GM19023 (cell line): ENCODE results near the gene PDCD1LG2.

Experiments
- ATAC-seq: cut with Tn5 transposase; IDR thresholded peaks from one replicate; pipeline ENCODE4 v1.9.1; 2021; ENCODE audit warnings: mild to moderate bottlenecking, moderate library complexity; ENCODE audit not compliant: unreplicated experiment

Gene PDCD1LG2

DNA sequence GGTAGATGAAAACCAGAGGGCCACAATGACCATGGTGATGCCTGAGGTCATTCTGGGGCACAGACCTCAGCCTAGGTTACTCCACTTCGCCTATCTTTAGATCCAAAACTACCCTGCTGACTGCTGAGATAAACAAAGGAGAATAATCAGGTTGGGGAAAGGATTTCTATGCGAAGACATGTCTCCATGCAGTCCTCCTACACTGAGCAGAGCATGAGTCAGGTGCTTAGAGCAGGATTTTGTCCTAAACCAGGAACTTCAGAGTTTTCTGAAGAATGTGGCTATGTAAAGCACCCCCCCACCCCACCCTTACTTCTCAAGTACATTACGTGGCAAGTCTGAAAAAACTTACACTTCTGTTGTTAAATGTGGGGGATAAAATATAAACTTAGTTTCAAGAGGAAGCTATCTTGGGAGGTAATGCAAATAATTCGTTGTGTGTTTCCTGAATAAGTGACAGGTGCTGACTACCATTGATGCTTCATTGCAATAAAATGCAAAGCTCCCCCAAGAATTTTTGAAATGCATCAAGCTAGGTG is 19.4 kb downstream of the PDCD1LG2 start:
- peak; percentile 55 for ATAC-seq

DNA sequence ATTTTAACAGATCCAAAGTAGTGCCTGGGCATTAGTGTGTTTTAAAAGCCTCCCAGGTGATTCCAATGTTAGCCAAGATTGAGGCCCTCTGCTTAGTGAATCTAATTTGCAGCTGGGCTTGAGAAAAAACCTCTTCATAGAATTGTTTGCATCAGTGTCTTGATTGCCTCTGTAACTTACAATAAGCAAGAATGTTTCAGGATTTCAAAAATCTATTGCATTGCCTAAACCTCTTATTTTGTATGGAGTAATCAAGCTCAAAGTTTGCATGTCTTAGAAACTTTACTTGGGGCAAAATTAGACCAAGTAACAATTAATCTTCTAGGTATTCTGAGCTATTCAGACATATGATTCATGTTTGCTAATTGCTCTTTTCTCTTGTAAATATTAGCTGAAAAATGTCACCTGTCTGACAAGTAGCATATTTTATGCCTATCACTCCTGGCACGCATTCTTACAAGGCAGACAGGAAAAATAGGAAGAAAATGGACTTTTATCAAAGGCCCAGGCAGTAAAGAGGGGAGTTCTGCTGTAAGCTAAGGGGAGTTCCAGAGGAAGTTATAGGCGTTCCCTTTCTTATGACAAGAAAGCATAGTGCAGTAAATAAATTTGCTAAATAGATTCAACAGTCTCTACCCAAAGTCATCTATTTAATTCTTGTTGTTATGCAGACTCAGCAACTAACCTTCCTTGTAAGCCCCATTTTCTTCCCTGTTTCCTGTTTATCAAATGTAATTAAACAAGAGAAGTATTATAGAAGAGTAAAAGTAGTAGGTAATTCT is 21.0 kb downstream of the PDCD1LG2 start:
- ATAC-seq: no peak

DNA sequence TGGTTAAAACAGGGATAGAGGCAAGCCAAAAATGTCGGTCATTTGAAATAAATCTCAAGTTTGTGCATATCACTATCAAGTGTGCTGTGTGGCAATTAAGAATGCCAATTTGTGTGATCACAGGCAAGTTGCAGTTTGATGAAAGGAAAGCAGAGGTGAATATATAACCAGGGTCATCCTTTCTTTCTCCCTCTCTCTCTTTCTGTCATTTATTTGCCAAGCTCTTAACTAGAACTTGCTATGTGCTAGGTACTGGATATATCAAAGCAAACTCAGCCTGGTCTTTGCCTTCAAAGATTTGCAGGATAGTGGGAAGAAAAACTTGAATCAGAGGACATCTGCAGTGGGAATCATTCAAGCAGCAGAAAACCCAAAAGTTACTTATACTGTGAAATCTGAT is 22.0 kb downstream of the PDCD1LG2 start:
- no peak for ATAC-seq

DNA sequence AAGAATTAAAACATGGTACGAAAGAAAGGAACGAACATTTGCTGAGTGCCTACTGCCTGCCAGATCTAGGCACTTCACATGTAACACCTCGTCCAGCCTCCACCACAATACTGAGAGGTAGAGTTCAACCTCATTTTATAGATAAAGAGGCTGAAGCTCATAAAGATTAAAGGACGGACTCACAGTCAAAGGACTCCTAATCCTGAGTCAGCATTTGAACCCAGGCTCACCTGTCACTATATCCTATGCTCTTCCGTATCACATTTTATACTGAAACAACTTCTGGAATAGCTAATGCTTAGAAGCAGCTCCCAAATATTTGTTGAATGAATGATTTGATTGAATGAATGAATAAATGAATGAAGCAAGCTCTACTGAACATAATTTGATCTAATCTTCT is 22.5 kb downstream of the PDCD1LG2 start:
- ATAC-seq: no peak

DNA sequence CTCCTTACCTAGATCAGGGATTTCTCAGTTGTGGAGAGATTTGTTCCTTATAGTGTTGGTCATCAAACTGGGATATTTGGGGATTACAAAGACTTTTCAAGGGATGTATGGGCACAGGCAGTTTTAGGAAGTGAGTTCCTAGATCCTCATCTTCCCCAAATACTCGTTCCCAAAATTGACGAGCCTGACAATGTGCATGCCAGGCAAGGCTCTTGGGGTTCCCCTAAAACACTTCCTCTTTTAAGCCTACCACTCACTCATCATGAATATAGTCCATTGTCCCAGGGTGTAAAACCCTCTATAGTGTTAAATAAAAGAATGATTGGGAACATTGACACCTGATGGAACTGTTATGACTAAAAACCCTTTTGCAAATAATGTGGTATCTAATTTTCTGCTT is 26.4 kb downstream of the PDCD1LG2 start:
- peak; percentile 49 for ATAC-seq

DNA sequence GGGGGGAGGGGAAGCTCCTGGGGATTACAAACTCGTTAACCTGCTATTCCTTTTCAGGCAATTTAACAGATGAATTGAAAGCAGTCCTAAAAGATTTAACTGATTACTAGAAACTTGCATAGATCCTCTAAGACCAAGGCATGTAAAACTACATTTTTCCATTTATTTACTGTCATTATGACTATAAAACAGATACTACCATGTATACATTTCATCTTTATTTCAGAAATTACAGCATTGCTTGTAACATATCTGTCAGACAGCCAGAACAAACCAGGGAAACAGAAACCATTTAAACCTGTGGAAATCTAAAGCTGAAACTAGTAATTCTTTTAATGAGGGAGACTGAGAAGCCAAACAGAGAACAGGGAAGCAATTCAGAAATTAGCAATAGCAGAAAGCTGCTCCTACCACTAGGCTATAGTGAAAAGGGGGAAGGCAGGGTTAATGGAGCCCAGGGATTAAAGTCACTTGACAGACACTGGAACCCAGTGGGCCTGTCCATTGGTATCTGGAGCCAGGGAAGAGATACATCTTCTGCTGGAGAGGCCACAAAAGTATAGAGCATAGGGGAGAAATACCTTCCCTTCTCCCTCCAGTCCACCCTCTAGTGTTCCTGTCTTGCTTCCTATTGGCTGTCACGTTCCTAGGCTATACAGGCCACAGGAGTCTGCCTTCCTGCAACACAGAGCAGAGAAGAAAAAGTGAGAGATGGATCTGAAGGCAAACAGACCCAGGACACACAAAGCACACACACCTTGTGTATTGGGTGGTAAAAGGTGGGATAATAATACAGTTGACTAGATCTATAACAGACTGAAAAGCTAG is 33.8 kb downstream of the PDCD1LG2 start:
- no peak for ATAC-seq

DNA sequence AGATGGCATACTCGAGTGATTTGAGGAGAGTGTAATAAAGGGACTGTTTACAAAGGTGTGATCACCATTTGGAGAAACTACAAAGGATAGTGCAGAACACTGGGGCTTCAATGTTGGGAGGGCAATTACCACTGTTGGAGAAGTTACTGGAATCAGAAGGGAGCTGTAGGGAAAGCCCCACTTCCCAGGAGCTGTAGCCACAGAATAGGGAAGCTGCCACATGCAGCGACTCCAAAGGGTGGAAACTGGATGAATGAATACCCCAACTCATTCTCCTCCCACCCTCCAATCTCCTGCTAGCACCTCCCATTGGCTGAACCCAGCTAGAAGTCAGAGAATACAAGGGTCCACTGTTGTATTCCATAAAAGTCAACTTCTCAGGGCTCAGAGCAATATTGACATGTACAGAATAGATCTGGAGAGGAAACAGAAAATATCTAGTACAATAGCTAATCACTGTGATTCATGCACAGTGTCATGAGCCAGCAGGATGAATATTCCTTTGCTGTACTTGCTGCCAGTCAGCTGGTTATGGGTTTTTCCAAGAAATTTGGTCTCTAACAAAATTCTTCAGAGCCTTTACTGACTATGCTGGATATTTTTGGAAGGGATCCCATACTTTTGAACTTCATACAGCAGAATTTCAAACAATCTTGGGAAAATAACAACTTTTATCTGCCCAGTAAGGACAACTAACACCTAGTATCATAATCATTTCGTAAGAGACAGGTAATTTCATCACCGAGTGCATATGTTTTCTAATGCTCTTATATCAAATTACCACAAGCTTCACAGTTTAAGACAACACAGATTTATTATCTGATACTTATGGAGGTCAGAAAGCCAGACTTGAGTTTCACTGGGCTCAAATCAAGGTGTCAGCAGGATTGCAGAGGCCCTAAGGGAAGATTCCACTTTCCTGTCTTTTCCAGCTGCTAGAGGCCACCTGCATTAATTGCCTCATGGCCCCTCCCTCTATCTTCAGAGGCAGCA is 39.6 kb downstream of the PDCD1LG2 start:
- ATAC-seq: no peak

DNA sequence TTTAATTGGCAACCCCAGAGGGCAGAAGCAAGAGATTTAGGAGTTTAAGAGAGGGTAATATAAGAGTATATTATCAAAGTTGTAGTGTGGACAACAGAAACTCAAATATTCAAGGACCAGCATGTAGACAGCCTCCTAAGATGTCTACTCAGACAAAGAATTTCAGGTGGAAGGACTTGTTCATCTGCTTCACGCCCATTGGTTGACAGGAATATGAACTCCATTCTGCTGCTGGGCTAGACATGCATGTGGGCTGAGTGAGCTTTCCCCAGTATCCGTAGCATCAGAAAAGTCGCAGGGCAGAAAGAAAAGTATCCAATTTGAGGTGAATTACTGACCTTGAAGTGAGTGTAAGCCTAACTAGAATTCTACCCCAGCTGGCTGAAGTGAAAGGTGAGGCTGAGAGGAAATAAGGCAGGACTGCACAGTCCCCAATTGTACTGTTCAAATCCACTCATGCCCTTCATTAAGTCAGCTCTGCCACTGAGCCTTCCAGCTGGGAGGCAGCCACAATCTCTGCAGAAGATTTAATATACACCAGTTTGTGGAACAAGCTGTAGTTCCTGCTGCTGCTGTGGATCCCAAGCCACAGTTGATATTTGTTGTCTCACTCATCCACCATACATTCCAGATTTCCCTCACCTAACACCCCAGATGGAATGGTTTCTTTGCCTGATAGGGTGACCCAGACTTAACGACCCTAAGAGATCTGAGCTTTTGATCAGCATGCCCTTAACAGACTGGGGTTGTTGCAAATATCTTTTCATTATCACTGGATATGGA is 41.2 kb downstream of the PDCD1LG2 start:
- no peak for ATAC-seq

DNA sequence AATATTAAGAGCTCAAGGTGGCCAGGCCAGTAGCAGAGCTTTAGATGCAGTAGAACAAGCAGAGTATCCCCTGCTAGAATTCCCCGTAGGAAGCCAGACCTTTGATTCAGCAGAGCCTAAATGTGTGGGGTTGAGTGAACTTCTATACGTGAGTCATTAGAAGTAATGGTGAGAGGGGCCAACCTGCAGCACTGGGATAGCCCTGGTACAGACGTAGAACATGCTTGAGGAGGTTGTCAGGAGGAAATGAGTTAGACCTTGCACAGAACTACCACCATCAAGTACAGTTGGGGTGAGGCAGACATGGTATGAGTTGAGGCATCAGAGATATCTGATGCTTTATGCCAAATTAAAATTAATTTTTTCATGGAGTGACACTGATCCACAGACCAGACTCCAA is 42.0 kb downstream of the PDCD1LG2 start:
- no peak for ATAC-seq

DNA sequence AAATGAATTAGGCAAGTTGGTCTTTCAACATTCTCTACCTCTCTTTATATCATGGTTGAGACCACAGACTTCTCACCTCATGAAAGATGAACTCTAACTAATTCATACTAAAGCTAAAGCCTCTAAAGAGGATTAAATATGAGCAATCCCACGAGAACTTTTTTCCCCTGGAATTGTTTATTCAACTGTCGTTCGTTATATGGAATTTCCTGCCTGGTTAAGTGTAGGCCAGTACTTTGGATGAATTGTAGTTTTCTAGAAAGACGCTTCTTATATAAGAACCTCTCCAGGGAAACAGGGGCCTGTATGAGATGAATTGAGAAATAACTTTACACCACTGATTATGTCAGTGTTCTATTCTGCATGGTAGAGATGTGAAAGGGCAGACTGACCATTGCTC is 42.9 kb downstream of the PDCD1LG2 start:
- ATAC-seq: no peak

DNA sequence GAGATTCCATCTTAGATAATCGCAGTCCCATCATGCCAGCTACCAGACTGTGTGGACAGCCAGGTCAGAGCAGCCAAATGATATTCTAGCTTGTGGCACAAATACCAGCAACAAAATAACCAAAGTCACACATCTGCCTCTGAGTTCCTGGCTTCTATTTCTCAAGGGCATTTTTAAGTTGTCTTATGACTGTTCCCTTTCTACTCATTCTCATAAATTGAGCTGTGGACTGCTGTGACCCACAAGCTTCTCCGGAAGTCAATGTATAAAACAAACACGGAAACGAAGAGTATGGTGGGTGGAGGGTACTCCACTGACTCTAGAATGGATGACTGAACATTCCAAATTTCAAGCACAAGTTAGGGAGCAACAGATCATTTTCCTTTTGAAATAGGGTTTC is 43.9 kb downstream of the PDCD1LG2 start:
- ATAC-seq: no peak

DNA sequence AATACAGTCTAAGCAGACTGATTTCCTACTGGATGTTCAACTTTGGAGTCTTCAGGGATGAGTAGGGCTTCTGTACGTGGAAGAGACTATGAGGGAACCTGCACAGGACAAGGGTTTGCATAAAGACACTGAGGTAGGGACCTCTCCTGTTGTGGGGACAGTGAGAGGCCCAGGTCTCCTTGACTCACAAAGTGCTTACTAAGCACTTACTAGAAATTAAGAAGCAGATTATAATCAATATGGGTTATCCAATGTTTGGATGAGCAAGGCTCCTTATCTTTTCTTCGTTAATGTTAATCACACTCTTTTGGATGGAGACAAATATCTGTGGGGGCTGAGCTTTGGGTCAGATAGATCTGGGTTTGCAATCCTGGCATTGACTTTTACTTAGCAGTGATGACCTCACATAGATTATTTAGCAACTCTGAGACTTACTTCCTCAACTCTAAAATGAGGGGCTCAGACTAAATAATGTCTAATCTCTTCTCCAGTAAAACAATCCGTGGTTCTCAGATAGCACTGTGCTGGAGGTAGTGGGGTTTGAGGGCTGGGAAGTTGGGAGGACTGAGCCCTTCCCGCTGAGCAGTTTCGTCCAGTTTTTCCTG is 45.9 kb downstream of the PDCD1LG2 start:
- ATAC-seq: no peak

DNA sequence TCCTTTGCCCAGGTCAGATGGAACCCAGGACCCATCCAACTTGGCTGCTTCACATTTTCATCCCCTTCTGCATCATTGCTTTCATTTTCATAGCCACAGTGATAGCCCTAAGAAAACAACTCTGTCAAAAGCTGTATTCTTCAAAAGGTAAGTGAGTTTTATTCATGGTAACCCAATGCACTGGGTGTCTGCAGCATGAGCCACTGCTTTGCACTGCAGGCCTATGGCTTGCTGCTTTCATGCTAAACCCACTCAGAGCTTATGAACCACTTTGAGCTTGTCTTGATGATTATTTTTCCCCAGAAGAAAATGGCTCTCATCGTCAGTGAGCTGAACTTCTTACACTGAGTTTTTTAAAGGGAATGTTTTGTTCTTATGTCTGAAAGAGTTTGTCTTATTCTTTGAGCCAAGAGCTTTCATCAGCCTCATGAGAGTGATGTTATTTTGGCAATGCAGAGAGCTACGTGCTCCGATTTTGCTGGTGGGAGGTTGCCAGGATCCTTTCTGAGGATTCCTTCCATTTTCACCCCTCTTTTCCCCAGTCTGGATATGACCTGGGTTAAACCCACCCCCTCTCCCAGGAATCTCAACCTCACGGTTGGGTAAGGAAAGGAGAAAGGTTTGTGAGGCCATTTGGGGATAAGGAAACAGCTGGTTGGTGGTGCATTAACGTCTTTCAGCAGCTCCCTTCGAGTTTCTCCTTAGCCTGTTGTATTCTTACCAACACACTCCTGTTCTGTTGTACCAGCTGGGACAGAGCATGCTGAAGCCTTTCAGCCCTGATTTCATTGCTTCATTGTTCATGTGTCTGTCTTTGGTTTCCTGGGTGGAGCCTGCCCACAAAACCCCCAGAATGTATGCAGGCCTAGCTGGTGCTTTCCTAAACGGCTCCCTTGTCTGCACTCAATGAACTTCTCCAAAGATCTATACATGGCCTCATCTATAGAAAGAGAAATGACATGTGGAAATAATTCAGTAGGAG is 47.6 kb downstream of the PDCD1LG2 start:
- peak; percentile 77 for ATAC-seq

DNA sequence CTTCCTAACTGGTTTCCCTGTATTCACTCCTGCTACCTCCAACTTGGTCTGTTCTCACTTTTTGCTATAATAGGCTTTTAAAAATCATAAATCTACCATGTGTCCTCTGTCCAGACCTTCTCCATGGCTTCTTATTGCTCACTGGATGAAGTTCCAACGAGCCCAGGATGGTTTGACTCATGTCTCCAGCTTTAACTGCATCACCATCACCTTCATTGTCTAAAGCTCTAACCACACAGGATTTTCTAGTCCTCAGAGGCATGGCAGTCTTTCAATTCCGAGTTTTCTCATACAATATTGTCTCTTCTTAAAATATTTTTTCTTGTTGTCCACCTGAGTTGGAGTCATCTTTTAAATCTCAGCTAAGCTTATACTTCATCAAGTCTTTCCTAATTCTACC is 49.3 kb downstream of the PDCD1LG2 start:
- ATAC-seq: no peak

DNA sequence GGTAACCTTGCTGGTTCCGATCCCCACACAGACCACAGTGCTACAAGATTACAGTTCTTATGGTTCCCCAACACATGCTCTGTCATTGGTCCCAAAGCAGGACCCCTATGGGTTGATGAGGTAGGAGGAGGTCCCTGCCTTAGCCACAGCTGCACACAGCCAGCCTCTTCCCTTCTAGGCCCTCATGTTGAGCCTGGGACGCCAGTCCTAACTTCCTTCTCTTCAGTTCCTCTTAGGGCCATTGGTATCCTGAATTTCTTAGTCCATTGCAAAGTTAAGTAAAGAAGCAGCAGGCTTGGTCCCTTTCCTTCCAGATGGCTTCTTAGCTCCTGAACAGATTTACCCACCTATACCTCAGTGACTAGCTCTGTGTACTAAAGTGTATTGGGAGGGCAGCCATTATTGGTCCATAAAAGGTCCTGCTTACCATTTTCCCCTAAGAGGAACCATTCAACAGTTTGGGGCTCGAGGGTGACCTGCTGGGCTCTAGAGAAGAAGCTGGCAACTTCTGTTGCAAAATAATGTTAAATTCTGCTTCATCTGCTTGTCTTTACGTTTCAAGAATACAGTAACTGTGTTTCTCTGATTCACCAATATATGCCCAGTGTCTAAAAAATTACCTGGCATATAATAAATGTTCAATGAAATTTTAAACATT is 50.2 kb downstream of the PDCD1LG2 start:
- no peak for ATAC-seq

DNA sequence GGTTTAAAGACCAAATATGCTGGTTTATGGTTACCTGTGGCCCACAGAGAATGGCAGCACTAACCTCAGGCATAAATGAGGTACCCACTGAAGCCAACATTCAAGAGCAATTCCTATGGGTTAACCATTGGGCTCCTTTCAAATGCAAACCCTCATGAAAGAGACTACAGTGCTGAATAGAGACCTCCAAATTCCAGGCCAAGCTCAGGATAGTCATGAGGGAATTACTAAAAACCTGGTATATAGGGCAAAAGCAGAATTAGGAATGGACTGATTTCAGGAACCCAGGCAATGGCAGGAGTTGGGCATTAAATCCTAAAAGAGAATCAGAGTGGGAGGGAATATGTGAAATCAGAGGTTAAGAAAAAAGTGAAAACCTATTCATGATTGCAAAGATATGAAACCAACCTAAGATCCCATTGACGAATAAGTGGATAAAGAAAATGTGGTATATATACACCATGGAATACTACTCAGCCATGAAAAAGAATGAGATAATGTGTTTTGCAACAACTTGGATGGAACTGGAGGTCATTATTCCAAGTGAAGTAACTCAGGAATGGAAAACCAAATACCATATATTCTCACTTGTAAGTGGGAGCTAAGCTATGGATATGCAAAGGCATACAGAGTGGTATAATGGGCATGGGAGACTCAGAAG is 51.6 kb downstream of the PDCD1LG2 start:
- ATAC-seq: no peak

DNA sequence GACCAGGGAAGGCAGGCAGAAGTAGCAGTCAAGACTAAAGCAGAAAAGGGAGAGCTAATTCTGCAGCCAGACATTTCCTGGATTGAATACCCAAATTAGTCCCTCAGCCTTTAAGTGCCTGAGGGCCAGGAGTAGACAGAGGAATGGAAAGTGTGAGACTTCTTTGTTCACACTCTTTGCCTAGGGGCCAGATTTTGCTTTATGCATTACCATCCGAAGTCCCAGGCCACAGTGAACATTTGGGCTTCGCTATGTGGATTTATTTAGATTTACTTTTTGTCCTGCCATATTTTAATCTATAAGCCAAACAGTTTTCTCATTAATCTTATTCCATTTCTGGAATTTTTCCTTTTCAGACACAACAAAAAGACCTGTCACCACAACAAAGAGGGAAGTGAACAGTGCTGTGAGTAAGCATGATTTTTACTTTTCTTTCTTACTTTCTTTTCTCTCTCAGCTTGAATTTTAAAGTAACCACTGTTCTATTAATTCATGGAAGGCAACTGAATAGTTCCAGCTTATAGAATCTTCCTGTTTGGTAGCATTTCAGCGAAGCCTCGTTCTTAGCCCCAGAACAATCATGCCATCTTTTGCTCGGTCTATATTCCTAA is 52.6 kb downstream of the PDCD1LG2 start:
- no peak for ATAC-seq
